ENCODE data around the gene SMIM3.

Gene SMIM3

GRCh38 chr5:150794927-150795326, 16.4 kb downstream of the SMIM3 start:
- Histone ChIP-seq H3K36me3 (no peaks in the 10 kb centered on the region), H3K27me3 (no peaks in the 10 kb centered on the region), H3K9me3 (no peaks in the 10 kb centered on the region), H3K4me1 (no peaks in the 10 kb centered on the region), H3K4me3 (ENCODE audit: low read depth, low read length) (no peak overlapping the region)
- no peak for DNase-seq
- TF ChIP-seq CTCF (IDR thresholded peaks at IDR 0.05; ENCODE audit: low read depth, low read length) = no peak

- H3K27me3 ChIP-seq = no peaks in the 10 kb centered on the region
- no peaks in the 10 kb centered on the region for H3K4me1 ChIP-seq
- H3K9me3 ChIP-seq = no peaks in the 10 kb centered on the region
- H3K4me3 ChIP-seq (ENCODE audit: low read depth, low read length) = no peak overlapping the region
- no peak for DNase-seq
- H3K36me3 ChIP-seq = no peaks in the 10 kb centered on the region
- no peak for TF ChIP-seq CTCF (IDR thresholded peaks at IDR 0.05; ENCODE audit: low read depth, low read length)
These were observed 18.8 kb downstream of the SMIM3 start for GRCh38 chr5:150797384-150797783.

GRCh38 chr5:150801117-150801927, 22.8 kb downstream of the SMIM3 start:
- peak; percentile 78 for TF ChIP-seq CTCF (IDR thresholded peaks at IDR 0.05; ENCODE audit: low read depth, low read length)
- Histone ChIP-seq H3K27me3 (peaks cover 7% of the 10 kb centered on the region), H3K9me3 (no peaks in the 10 kb centered on the region), H3K36me3 (no peaks in the 10 kb centered on the region), H3K4me3 (ENCODE audit: low read depth, low read length) (peak overlapping the region; percentile 63), H3K4me1 (no peaks in the 10 kb centered on the region)
- DNase-seq = peak; percentile 35

GRCh38 chr5:150804388-150804787, 25.8 kb downstream of the SMIM3 start:
- H3K9me3 ChIP-seq = no peaks in the 10 kb centered on the region
- peaks cover 17% of the 10 kb centered on the region for H3K27me3 ChIP-seq
- no peak for TF ChIP-seq CTCF (IDR thresholded peaks at IDR 0.05; ENCODE audit: low read depth, low read length)
- no peak for DNase-seq
- H3K4me3 ChIP-seq (ENCODE audit: low read depth, low read length) = no peak overlapping the region
- H3K36me3 ChIP-seq = no peaks in the 10 kb centered on the region
- H3K4me1 ChIP-seq = no peaks in the 10 kb centered on the region

- Histone ChIP-seq H3K4me1 (no peaks in the 10 kb centered on the region), H3K27me3 (peaks cover 20% of the 10 kb centered on the region), H3K9me3 (no peaks in the 10 kb centered on the region), H3K4me3 (ENCODE audit: low read depth, low read length) (no peak overlapping the region), H3K36me3 (no peaks in the 10 kb centered on the region)
- no peak for TF ChIP-seq CTCF (IDR thresholded peaks at IDR 0.05; ENCODE audit: low read depth, low read length)
- no peak for DNase-seq
These were observed 30.8 kb downstream of the SMIM3 start for GRCh38 chr5:150809363-150809762.

GRCh38 chr5:150815010-150815409, 36.5 kb downstream of the SMIM3 start:
- no peak overlapping the region for H3K4me3 ChIP-seq (ENCODE audit: low read depth, low read length)
- no peaks in the 10 kb centered on the region for H3K36me3 ChIP-seq
- no peak for TF ChIP-seq CTCF (IDR thresholded peaks at IDR 0.05; ENCODE audit: low read depth, low read length)
- peaks cover 4% of the 10 kb centered on the region; the same call in 1 of the 2 replicates for H3K27me3 ChIP-seq
- no peak for DNase-seq
- H3K4me1 ChIP-seq = no peaks in the 10 kb centered on the region
- H3K9me3 ChIP-seq = no peaks in the 10 kb centered on the region

All from BE2C (cell line).